ENCODE data around the gene YIPF3.
"Not testable (repeated sequence)": the region's sequence is repeated elsewhere in the genome, so short reads cannot be mapped to it uniquely, and the experiment has no call there.

YIPF3 gene

GRCh38 chr6:43502666-43503065 is 14.1 kb downstream of the YIPF3 start:
- ATAC-seq = no peak
- no peak for TF ChIP-seq CSRNP3 (CRISPR knock-in tag; IDR thresholded peaks at IDR 0.05)
- TF ChIP-seq ZNF70 (CRISPR knock-in tag; IDR thresholded peaks at IDR 0.05) = no peak
- no peak for TF ChIP-seq CREB5 (CRISPR knock-in tag; IDR thresholded peaks at IDR 0.05; ENCODE audit: low read depth)
- no peak for TF ChIP-seq RARB (CRISPR knock-in tag; IDR thresholded peaks at IDR 0.05)
- no peak for TF ChIP-seq SNAI2 (CRISPR knock-in tag; IDR thresholded peaks at IDR 0.05)

- ATAC-seq = no peak
- TF ChIP-seq CSRNP3 (CRISPR knock-in tag; IDR thresholded peaks at IDR 0.05) (no peak), ZNF70 (CRISPR knock-in tag; IDR thresholded peaks at IDR 0.05) (no peak), ZFP3 (CRISPR knock-in tag; IDR thresholded peaks at IDR 0.05) (no peak), TOX (CRISPR knock-in tag; IDR thresholded peaks at IDR 0.05; ENCODE audit: borderline replicate concordance) (no peak), ZFP30 (CRISPR knock-in tag; IDR thresholded peaks at IDR 0.05) (no peak), ESRRG (CRISPR knock-in tag; IDR thresholded peaks at IDR 0.05) (no peak), GLIS3 (CRISPR knock-in tag; IDR thresholded peaks at IDR 0.05) (no peak), PATZ1 (CRISPR knock-in tag; IDR thresholded peaks at IDR 0.05; ENCODE audit: borderline replicate concordance) (no peak), SNAI2 (CRISPR knock-in tag; IDR thresholded peaks at IDR 0.05) (no peak), ZNF565 (CRISPR knock-in tag; conservative IDR thresholded peaks at IDR 0.05; ENCODE audit: low read depth) (no peak), CSDC2 (CRISPR knock-in tag; IDR thresholded peaks at IDR 0.05) (no peak), PPARA (CRISPR knock-in tag; IDR thresholded peaks at IDR 0.05; ENCODE audit: borderline replicate concordance) (no peak), TSHZ2 (CRISPR knock-in tag; IDR thresholded peaks at IDR 0.05) (no peak), ISL1 (CRISPR knock-in tag; IDR thresholded peaks at IDR 0.05) (no peak), ZNF8 (CRISPR knock-in tag; IDR thresholded peaks at IDR 0.05) (no peak), ZC3H10 (CRISPR knock-in tag; IDR thresholded peaks at IDR 0.05) (no peak), CREB5 (CRISPR knock-in tag; IDR thresholded peaks at IDR 0.05; ENCODE audit: low read depth) (no peak), ARNTL (CRISPR knock-in tag; IDR thresholded peaks at IDR 0.05; ENCODE audit: borderline replicate concordance, low read depth) (no peak)
Measured at GRCh38 chr6:43500921-43501320, 15.8 kb downstream of the YIPF3 start.

GRCh38 chr6:43499028-43499815 is 17.5 kb downstream of the YIPF3 start:
- TF ChIP-seq CREB5 (CRISPR knock-in tag; IDR thresholded peaks at IDR 0.05; ENCODE audit: low read depth) = no peak
- TF ChIP-seq ESRRG (CRISPR knock-in tag; IDR thresholded peaks at IDR 0.05) = no peak
- no peak for TF ChIP-seq ZC3H10 (CRISPR knock-in tag; IDR thresholded peaks at IDR 0.05)
- no peak for TF ChIP-seq GLIS3 (CRISPR knock-in tag; IDR thresholded peaks at IDR 0.05)
- no peak for TF ChIP-seq BACH2 (CRISPR knock-in tag; IDR thresholded peaks at IDR 0.05; ENCODE audit: borderline replicate concordance)
- TF ChIP-seq ZNF8 (CRISPR knock-in tag; IDR thresholded peaks at IDR 0.05) = no peak
- no peak for TF ChIP-seq TSHZ2 (CRISPR knock-in tag; IDR thresholded peaks at IDR 0.05)
- ATAC-seq = no peak

- ATAC-seq = not testable (repeated sequence)
Measured at GRCh38 chr6:43498291-43498690, 18.4 kb downstream of the YIPF3 start.

Measured in SK-N-SH treated with all-trans-retinoic acid at 6 μM for 48 hours (cell line).